Renal cortex interstitium (tissue), 11 donors: ENCODE data around the gene CHST10. TPM values are rescaled to one million over a fixed set of nuclear protein-coding genes. Genes with fewer than 3 reads are reported as not detected.

ENCODE experiments used
- DNase-seq, 11 donors: peaks; one replicate each; pipeline ENCODE4 v3.0.0-alpha.2; 2013; ENCODE audit warnings: low read depth in 9 of 11, low spot score in 4 of 11; ENCODE audit errors: extremely low read depth in 1 of 11
- polyA plus RNA-seq, 3 donors: library from polyadenylated mRNA; unstranded; fragments of 120-200 nt; gene quantifications; one replicate each; pipeline ENCODE4 v1.2.1, GENCODE V29; 2013; ENCODE audit not compliant: insufficient read length in 3 of 3

Gene CHST10
- polyA plus RNA-seq, 3 donors = 18.1 to 23.2 (median 22.4) TPM

DNA sequence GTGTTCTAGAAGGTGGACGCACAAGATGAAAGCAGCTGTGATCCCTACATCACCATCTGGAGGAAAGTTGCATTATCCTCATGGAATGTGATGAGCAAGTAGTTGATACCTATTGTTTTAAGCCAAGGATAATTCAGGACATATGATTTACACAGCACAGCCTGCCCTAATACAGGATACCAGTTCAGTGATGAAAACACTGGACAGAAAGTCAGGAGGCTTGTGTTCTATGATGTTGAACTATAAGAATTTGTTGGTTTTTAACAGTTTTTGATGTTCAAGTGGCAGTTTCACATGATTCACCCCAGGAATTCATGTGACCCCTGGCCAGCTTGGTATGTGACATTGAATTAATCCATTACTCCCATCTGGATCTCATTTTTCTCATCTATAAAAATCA lies 6.2 kb upstream of the CHST10 start:
- DNase-seq = no peak

DNA sequence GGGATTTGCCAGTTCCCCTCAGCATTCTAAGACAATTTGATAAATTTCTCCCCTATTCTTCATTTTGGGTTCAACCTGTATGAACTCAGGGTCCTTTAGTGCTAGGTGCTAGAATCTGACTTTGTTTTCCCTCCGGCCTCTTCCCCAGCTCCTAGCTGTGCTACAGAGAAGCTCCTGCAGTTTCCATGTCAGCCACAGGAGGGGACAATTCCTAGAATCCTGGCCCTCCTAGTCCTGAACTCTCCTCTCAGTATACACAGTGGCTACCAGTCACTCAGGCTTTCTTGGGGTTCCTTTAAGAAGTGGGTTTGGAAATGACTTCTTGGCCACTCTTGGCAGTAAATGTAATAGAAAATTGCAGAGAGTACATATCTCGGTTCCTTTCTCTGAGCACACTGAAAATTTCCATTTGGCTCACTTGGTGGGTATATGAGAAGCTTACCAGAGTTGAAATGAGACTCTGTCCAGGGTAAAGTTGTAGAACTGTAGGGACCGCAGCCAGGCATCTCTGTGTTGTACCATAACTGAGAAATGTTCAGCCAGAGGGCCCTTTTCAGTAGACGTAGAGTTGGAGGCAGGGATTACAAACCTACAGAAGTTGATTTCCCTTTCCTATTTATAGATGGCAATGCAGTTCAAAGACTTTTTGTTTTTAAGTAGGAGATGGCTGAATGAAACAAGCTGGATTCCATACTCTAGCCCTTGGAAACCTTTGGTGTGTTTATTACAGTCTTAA lies 5.0 kb upstream of the CHST10 start:
- DNase-seq = peak in 1 of 11 donors; percentile 22

DNA sequence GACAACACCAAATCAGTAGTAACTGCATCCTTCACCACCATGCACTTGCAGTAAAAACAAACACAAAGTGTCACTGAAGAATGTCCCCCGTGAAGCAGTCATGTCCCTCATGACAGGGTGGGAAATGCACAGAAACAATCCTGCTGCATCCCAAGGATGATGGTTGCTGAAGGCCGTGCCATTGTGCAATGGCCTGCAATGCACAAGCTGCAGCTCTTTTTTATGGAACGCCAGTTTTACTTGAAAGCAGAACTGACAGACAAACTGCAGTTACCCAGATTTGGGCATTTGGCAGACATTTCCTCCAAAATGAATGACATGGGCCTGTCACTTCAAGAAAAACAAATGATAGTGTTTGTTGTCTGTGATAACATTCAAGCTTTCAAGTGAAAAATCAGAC lies 2.4 kb upstream of the CHST10 start:
- DNase-seq = no peak

- DNase-seq = no peak
These were observed 1.0 kb upstream of the CHST10 start for GRCh38 chr2:100418406-100418962.

DNA sequence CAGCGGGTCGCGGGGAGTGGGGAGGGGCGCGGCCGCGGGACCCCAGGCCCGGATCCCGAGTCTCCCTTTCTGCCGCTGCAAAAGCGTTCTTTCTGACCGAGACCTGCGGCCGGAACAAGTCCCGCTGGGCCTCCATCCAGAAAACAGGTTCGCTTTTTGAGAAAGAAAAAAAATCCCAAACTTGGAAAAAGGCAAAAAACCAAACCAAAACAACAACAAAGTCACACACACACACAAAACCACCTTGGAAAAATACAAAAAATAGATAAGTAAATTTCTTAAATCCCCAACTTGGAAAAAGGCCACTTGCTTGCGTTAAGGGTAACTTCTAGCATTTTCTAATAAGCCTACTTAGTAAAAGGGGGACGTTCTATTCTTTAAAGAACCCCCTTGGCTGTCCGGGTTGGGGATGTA lies 250 bp upstream of the CHST10 start:
- peak in 1 of 11 donors; percentile 19 for DNase-seq

- no peak for DNase-seq
These were observed 1.0 kb downstream of the CHST10 start for GRCh38 chr2:100416397-100416934.

GRCh38 chr2:100413571-100413970 lies 3.9 kb downstream of the CHST10 start:
- no peak for DNase-seq

GRCh38 chr2:100412881-100413321 lies 4.6 kb downstream of the CHST10 start:
- DNase-seq = no peak

GRCh38 chr2:100412466-100412865 lies 5.0 kb downstream of the CHST10 start:
- no peak for DNase-seq

DNA sequence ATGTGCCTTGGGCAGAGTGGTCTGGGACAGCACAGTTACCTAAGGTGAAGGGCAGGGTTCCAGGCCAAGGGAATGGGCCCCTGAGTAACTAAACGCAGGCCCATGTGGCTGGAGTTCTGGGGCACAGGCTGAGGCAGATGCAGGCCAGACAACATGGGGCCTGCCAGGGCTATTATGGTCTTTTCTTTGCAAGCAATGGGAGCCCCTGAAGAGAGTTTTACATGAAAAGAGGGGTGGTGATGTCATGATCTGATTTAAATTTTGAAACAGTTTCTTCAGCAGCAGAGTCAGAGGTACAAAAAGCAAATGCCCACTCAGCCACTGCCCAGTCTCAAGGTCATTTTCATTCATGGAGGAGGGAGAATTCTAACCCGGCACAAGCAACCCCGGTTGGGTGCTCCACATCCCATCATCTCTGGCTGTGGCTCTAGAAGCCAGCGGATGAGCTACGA lies 5.6 kb downstream of the CHST10 start:
- no peak for DNase-seq

DNA sequence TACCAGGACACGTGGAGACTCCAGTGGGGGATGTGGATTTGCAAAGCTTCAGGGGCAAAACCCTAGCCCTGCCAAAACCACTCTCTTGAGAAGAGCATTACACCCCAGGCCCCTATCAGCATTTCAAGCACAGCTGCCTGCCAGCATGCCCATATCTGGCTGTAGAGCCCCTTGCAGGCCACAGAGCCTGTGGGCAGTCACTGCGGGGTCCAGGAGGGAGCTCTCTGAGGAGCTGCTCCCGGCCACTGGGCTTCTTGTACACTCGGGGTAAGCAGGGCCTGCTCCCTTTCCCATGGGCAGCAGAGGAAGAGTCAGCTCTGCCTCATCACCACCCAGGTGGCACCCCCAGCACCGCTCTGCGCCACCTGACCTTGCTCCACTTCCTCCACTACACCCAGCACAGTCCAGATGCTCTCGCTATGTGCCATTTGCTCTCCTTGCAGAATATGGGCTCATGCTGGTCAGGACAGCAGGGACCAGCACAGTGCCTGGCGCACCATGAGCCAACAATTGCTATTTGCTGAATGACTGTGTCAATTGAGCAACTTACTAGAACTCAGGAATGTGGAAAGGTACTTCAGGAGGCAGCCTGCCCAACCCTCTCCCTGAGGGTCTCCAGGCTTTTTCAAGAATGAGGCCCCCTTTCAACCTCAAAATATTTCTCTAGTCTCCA lies 7.4 kb downstream of the CHST10 start:
- no peak for DNase-seq

DNA sequence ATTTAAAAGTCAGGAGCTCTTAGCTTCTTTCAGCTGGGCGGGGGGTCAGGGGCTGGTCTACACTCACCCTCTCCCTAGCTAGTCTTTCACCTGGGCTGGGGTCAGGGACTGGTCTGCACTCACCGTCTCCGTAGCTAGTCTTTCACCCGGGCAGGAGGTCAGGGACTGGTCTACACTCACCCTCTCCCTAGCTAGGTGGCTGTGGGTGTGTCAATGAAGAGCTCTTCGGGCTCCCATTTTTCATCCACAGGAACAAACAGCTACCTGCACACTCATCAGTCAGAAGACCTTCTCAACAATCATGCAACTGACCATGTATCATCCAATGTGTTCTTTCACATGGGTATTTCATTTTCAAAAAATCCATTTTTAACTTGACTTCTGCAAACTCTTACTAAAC lies 8.0 kb downstream of the CHST10 start:
- DNase-seq = no peak

GRCh38 chr2:100408941-100409340 lies 8.5 kb downstream of the CHST10 start:
- no peak for DNase-seq

- DNase-seq = no peak
These were observed 9.4 kb downstream of the CHST10 start for GRCh38 chr2:100408104-100408503.

- DNase-seq = no peak
These were observed 9.9 kb downstream of the CHST10 start for GRCh38 chr2:100407563-100407962.

GRCh38 chr2:100407073-100407472 lies 10.4 kb downstream of the CHST10 start:
- no peak for DNase-seq

DNA sequence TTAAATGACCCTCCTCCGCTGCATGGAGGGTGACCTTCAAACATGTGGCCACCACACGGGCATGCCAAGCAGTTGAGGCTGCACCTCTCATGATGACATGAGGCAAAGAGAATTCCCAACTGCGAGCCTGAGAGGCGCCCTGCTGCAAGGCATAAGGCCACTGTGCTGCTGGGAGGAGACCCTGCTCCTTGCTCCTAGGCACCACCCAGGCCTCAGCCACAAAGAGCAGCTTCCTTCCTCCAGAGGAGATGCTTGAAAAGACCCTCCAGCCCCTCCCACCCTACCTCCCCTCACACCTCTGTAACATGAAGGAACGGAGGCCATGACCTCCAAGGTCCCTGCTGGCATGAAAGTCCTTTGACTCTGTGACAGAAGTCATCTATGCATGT lies 11.4 kb downstream of the CHST10 start:
- DNase-seq = no peak

GRCh38 chr2:100405403-100406119 lies 11.9 kb downstream of the CHST10 start:
- no peak for DNase-seq

DNA sequence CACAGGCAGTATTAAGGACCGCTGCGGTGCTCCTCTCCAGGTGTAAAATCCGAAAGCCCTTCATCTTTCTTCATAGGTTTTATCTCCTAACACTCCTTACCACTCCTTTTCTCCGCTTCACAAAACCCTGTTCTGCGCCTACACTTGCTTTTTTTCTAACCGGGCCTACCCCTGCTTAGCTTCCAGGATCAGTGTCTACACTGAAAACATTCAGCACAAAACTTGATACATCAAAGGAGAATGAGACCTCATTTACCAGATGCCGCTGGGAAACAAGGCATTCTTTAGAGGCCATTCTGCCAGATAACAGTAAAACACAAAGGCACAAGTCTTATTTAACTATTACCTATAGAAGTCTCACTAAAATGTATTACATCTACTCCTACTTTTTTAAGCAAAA lies 13.1 kb downstream of the CHST10 start:
- DNase-seq = peak in 1 of 11 donors; percentile 42
